HG03064 (cell line): ENCODE results near the gene TUBA4A.
"Not testable (repeated sequence)": the region's sequence is repeated elsewhere in the genome, so short reads cannot be mapped to it uniquely, and the experiment has no call there.

Source experiments
- ATAC-seq: cut with Tn5 transposase; IDR thresholded peaks from one replicate; pipeline ENCODE4 v1.9.1; 2021; ENCODE audit warnings: low read depth; ENCODE audit not compliant: unreplicated experiment

TUBA4A gene

DNA sequence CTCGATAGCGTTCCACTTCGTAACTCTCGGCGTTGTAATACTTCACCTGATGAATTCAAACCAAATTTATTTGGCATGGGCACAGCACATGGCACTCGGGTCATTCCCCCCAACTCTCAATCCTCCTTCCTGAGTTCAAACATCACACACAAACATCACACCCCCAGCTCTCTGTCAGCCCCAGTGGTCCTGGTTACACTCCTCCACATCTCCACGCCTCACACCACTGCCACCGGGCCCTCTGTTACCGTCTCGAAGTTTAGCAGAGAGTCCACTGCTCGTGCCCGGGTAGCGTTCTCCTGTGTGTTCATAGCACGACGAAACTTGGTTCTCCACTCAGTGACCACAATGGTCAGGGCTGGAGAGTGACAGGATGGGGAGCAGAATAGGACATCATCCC is 39.6 kb downstream of the TUBA4A start:
- no peak for ATAC-seq

DNA sequence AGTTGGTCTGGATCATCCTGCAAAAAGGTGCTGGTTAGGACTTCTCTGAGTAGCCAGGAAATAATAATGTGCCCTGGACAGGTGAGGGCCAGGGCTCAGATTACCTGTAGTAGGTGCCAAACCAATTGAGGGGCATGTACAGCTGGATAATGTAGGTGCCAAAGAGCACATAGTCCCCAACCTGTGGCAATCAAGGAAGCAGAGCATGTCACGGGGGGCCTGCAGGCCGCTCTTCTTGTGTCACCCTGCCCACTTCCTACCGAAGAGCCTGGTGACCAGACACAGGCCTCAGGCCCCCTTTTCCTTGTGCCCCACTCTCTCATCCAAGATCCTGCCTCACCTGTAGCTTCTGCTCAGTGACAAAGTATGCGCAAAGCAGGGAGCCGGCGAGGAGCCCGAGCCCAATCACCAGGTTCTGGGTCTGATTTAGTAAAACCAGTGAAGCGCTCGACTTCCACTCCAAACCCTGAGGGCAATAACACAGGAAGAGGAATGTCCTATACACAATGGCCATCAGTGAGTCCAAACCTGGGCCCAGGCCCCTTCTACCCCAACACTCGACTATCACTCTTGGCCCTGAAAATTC is 40.1 kb downstream of the TUBA4A start:
- ATAC-seq: no peak

DNA sequence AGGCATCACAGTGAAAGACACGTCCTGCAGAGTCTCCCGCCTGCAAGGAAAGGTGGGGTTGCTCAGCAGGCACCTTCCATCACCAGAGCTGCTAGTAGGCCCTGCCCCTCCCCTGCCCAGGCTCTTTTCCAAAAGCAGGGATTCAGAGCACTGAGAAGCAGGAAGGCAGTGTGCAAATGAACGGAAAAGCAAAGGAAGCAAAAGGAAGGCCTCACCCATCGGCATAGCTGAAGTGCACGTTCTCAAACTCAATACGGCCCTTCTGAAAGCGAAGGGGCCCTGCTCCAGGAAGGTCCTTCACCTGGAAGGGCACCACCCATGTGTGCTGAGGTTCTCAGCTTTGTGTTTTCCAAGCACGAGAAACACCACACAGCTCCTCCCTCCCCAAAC is 40.7 kb downstream of the TUBA4A start:
- no peak for ATAC-seq

DNA sequence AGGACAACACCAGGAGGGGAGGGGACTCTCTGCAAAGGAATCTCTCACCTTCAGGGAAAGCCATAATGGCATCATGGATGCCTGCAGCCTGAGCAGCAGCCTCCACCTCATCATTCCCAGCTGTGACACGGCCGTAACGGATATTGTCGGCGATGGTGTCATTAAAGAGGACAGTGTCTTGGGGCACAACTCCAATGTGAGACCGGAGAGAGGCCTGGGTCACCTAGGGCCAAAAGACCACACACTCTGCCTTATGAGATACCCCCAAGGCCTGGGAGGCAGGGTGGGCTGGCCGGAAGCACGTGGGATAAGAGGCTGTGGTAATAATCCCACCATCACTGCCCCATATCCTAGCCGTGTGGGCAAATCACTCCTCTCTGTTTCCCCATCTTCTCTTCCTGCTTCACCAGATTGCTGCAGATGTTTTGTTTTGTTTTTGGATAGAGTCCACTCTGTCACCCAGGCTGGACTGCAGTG is 42.8 kb downstream of the TUBA4A start:
- ATAC-seq: no peak

DNA sequence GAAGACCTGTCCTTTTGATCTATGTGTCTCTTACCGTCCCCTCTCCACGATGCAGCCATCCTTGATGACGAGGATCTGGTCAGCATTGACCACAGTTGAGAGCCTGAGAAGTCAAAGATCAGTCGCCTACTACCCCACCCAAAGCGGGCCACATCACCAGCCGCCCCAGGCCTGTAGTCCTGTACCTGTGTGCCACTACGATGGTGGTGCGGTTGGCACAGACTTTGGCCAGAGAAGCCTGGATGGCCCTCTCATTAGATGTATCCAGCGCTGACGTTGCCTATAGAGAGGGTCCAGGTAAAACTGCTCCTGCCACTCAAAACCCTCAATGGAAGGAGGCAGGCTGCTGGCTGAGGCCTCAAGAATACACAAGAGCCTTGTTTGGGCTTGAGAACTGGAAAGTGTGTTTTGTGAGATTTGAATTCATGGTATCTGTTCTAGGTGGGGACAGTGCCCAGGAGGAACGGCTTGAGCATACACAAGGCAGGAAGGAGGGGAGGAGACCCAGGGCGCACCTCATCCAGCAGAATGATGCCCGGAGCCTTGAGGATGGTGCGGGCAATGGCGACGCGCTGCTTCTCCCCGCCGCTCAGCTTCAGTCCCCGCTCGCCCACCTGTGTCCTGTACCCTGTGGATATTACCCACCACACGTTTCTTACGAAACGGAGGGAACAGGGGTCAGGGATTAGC is 43.4 kb downstream of the TUBA4A start:
- ATAC-seq: no peak

DNA sequence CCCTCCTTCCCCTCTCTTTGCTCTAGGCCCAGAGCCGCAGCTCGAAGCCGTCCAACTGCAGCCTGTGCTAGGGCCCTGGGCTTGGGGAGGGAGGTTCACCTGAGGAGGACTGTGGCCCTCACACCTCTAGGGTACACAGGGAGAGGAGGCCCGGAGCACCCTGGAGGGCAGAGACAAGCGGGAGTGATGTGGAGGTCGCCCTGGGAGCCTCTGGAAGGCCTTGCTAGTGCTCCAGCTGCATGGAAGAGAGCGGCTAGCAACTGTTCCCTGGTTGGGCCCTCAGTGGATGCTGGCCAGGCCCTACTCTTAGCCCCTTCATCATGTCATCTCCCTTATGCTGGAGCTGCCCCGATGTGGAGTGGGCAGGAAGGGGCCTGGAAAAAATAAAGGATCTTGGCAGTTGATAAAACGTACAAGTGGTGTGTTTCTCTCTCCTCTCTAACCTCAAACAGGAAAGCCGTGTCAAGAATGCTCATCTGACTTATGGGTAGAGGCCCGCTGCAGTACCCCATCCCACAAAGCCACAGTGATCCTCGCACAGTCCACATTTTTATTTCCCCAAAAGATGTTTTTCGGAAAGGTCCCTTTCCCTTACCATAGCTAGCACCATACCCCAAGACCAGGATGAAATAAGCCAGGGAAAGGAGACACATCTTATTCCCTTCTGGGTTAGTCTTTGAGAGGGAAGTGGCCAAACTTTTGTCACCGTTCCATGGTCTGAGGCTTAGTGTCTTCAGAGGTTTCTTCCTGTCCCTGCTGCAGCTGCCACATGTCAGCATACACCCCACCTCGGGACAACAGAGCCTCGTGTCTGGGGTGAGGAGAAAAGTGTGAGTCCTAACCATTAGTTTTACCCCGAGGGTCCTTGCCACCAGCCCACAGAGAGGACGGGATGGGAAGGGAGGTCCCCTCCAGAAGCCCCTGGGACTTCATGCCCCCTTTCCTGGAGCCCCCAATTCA is 44.2 kb downstream of the TUBA4A start:
- no peak for ATAC-seq

DNA sequence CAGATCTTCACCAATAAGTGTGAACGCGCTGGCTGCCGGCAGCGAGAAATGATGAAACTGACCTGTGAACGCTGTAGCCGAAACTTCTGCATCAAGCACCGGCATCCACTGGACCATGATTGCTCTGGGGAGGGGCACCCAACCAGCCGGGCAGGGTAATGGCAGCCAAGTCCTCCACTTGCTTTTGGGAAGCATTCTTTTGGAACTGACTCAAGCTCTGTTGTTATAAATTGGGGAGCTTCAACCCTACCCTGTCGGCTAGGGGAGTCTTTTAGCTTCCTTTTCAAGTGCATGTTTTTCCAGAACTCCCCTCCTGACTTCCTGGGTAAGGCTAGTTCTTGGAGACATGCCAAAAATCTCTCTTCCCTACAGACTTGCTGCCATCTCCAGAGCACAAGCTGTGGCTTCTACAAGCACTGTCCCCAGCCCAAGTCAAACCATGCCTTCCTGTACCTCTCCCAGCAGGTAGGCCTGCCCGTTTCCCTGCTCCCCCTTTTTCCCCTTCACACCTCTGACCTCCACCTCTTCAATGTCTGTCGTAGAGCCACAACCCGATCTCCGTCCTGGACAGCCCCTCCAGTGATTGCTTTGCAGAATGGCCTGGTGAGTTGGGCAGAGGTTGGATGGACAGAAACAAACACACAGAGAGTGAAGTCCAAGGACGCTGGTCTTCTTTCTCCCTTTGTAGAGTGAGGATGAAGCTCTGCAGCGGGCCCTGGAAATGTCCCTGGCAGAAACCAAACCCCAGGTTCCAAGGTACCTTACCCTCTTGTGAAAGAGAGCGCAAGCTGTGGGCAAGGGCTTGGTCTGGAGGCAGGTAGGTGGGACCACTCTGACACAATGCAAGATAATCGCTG is 45.6 kb downstream of the TUBA4A start:
- no peak for ATAC-seq

DNA sequence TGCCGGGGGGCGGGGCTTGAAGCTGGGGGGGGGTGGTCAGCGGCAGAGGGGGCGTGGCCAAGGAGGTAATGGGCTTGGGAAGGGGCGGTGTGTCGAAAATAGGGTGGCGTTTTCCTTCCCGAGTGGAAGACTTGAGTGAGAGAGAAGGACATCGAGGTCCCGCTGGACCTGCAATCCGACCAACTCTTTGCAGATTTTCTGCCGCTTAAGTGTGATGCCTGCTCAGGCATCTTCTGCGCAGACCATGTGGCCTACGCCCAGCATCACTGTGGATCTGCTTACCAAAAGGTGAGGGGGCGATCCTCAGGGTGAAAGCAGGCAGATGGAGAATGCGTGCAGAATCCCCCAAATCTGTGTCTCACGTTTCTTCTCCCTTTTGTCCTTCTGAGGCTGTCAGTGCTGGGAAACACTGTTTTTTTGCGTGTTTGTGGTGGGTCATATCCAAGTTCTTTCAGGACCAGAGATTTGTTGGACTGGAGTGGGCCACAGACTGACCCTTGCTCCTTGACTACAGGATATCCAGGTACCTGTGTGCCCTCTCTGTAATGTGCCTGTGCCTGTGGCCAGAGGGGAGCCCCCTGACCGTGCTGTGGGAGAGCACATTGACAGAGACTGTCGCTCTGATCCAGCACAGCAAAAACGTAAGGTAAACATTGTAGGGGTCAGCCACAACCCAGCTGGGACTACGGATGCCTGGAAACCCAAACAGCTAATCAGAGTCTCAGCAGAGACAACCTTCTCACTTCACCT is 46.4 kb downstream of the TUBA4A start:
- ATAC-seq: no peak

DNA sequence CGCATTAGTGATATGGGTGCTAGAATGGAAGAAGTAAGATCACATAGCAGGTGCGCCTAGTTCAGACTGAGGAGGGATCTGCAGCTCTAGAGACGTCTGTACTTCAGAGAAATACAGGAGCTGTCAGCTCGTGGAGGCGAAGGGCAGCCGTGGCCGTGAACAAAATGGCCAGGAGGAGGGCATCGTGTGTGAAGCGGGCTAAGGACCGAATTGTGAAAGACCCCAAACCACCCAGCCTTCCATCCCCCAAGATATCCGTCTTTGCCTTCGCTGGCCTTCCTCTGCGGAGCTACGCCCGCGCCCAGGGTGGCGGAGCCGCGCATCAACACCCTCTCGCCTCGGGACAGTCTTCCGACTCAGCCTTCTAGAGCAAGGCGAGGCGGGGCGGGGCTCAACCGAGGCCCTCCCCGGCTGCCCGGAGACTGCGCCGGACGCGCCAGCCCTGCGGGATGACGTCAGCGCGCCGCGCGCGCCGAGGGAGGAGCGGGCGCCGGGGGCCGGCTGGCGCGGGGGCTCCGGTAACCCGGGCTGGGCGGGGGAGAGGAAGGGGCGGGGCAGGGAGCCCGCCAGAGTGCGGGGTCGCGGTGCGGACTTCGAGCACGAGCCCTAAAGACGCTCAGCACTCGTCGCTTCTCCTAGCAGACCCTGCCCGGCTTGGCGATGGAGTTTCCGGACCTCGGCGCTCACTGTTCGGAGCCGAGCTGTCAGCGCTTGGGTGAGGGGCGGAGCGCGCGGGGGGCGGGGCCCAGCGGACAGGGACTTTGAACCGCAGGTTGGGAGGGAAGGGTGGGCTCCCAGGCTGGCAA is 47.2 kb downstream of the TUBA4A start, which contains the start of gene ZFAND2B:
Gene ZFAND2B, plus strand, starts transcription at position 455 of the 806 bp plus-strand sequence. Its CDS starts 206 bp downstream, at position 661.
- peak; percentile 99 for ATAC-seq

DNA sequence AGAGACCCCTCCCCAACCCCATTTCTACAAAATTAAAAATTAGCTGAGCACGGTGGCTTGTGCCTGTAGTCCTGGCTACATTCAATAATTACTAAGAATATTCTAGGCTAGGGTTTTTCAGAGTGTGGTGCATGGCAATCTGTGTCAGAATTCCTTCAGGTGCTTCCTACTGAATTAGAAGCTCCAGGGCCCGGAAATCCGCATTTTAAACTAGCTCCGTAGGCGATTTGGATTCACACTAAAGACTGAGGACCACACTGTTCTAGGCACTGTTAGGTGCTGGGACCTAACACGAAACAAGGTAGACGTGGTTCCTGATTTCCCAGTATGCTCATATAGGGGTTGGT is 47.8 kb downstream of the TUBA4A start:
- ATAC-seq: no peak

DNA sequence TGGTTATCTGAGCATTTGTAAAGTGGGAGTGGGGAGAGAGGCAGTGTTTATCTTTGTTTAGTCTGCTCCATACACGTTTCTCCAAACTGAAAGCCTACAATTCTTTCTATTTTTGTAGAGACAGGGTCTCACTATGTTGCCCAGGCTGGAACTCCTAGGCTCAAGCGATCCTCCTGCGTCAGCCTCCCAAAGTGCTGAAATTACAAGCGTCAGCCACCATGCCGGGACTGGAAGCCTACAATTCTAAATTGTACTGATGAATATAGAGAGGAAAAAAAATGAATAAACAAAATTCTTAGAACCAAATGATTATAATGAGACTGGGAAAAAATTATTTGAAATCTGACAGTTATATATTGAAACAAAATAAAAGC is 48.6 kb downstream of the TUBA4A start:
- ATAC-seq: no peak

DNA sequence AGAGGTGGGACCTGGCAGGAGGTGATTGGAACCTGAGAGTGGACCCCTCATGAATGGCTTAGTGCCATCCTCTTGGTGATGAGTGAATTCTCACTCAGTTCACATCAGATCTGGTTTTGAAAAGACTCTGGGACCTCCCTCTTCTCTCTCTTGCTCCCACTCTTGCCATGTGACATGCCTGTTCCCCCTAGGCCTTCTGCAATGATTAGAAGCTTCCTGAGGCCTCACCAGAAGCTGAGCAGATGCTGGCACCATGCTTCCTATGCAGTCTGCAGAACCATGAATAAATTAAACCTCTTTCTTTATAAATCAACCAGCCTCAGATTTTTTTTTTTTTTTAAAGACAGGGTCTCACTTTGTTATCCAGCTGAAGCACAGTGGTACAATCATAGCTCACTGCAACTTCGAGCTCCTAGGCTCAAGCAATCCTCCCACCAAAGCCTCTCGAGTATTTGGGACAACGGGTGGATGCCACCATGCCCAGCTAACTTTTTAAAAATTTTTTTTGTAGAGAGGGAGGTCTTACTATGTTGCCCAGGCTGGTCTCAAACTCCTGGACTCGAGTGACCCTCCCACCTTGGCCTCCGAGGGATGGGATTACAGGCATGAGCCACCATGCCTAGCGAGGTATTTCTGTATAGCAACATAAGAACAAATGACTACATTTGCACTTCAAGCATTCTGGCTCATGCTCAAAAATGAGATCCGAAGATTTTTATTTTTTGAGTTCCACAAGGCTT is 49.1 kb downstream of the TUBA4A start:
- no peak for ATAC-seq

DNA sequence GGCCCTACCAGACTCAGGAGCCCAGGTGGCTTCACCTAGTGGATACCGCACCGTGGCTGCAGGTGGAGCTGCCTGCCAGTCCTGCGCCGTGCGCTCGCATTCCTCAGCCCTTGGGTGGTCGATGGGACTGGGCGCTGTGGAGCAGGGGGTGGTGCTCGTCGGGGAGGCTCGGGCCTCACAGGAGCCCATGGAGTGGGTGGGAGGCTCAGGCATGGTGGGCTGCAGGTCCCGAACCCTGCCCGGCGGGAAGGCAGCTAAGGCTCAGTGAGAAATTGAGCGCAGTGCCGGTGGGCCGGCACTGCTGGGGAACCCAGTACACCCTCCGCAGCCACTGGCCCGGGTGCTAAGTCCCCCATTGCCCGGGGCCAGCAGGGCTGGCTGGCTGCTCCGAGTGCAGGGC is 52.4 kb downstream of the TUBA4A start:
- not testable (repeated sequence) for ATAC-seq

DNA sequence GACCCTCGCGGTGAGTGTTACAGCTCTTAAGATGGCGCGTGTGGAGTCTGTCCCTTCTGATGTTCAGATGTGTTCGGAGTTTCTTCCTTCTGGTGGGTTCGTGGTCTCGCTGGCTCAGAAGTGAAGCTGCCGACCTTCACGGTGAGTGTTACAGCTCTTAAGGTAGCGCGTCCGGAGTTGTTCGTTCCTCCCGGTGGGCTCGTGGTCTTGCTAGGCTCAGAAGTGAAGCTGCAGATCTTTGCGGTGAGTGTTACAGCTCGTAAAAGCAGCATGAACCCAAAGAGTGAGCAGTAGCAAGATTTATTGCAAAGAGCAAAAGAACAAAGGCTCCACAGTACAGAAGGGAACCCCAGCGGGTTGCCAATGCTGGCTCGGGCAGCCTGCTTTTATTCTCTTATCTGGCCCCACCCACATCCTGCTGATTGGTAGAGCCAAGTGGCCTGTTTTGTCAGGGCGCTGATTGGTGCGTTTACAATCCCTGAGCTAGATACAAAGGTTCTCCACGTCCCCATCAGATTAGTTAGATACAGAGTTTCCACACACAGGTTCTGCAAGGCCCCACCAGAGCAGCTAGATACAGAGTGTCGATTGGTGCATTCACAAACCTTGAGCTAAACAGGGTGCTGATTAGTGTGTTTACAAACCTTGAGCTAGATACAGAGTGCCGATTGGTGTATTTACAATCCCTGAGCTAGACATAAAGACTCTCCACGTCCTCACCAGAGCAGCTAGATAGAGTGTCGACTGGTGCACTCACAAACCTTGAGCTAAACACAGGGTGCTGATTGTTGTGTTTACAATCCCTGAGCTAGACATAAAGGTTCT is 53.0 kb downstream of the TUBA4A start:
- not testable (repeated sequence) for ATAC-seq
